ENCODE measurements around the gene UTS2B.

Gene UTS2B

GRCh38 chr3:191334346-191334893 lies 4.1 kb upstream of the UTS2B start:
- H3K4me3 ChIP-seq (ENCODE audit: low read depth, low read length) = no peak overlapping the region

DNA sequence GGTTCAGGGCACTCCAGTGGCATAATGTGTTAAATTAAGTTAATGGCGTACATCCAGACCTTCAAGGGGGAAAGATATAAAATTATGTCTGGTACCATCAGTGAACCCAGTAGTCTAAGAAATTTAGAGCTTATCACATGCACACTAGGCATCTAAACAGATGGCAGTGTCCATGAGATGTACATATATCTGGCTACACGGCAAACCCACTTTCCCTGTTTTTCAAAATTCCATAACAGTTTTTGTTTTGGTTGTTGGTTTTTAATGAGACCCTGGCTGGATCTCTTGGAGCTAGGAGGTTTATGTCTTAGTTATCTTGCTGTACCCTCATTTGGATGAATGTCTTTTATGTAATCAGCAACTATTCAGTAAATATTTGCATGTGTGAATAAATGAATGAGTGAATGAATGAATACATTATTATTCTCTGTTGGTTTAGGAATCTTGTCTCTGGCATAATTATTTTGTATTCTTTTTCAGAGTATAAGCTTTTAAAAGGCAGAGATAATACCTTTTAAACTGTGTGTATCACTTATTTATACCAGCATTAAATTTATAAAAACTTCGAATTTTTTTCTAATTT lies 3.1 kb upstream of the UTS2B start:
- no peak for TF ChIP-seq CTCF (IDR thresholded peaks at IDR 0.05; ENCODE audit: low read depth, low read length)
- no peak overlapping the region for H3K4me3 ChIP-seq (ENCODE audit: low read depth, low read length)

More at GRCh38 chr3:191334346-191334893, 4.1 kb upstream of the UTS2B start:
- TF ChIP-seq CTCF (IDR thresholded peaks at IDR 0.05; ENCODE audit: low read depth, low read length) = no peak

DNA sequence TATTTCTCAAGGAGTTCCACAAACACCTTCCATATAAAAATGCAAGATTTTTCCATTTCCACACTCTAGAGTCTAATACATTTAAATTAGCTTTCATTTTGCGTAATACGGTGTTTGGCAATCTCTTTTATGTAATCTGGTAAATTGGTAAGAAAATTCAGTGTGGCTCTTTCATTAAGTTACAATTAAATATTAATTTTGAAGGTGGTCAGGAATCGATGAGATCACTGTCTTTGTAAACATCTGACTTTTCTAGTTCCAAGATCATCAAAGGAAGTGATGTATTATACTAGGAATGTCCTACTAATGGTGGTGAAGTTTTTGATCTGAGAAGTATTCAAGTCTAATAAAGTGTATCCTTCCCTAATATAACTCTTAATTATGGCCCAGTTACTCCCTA lies 1.1 kb upstream of the UTS2B start:
- no peak for TF ChIP-seq CTCF (IDR thresholded peaks at IDR 0.05; ENCODE audit: low read depth, low read length)

GRCh38 chr3:191330530-191331048 lies 263 bp upstream of the UTS2B start:
- no peak for TF ChIP-seq CTCF (IDR thresholded peaks at IDR 0.05; ENCODE audit: low read depth, low read length)
- H3K4me3 ChIP-seq (ENCODE audit: low read depth, low read length) = peak overlapping the region; percentile 75

More for the DNA sequence above, 1.1 kb upstream of the UTS2B start:
- peak overlapping the region; percentile 75 for H3K4me3 ChIP-seq (ENCODE audit: low read depth, low read length)

DNA sequence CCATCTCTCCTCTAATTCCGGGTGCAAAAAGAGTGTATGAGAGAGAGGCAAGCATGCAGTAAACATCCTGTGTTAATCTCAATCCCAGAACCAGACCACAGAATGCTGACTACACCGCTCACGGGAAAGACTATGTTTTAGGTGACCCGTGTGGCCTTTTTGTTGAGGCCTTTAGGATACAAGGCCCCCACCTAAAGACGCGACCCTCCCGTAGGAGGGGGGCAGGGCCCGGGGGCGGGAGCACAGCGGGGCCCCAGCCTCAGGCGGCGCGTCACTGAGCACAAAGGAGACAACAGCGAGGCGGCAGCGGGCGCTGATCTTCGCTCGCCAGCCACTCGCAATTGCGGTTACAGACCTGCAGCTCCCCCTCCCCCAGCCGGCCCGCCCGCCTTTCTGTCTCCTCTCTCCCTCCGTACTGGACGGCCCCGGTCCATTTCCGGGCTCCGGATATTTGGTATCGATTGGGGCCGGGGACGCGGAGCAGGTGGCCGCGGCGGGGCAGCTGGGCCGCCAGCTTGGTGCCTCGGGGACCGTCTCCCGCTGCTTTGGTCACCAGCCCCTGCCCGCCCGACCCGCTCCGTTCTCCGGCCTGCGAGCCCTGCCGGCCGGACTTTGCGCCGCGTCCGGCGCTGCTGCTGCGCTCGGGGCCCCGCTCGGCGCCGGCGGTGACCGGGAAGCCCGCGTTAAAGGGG lies 1.2 kb downstream of the UTS2B start, which contains the start of gene CCDC50:
TSS of gene CCDC50 (plus strand) at position 433 of the 692 bp plus-strand sequence. CDS start 281 bp downstream, outside the sequence.
- TF ChIP-seq CTCF (IDR thresholded peaks at IDR 0.05; ENCODE audit: low read depth, low read length) = no peak
- H3K4me3 ChIP-seq (ENCODE audit: low read depth, low read length) = peak within 1 kb of the TSS; percentile 75

- no peak for TF ChIP-seq CTCF (IDR thresholded peaks at IDR 0.05; ENCODE audit: low read depth, low read length)
- peak overlapping the region; percentile 75 for H3K4me3 ChIP-seq (ENCODE audit: low read depth, low read length)
Measured at GRCh38 chr3:191328383-191328961, 1.9 kb downstream of the UTS2B start.
